H1 (cell line): ENCODE data around the gene AFF1. TPM values are rescaled to one million over a fixed set of nuclear protein-coding genes. Genes with fewer than 3 reads are reported as not detected.
A peak's percentile ranks its signal among the peaks of the same experiment; 100 is the strongest.

Experiments used
- CTCF ChIA-PET: fragments of 300-600 bp; sonication (Branson Sonifier 250); formaldehyde crosslinking; loops from one replicate; lab custom pipeline; 2021; ENCODE audit not compliant: partially characterized antibody; lab: Charles Lee
- POLR2A ChIA-PET: fragments of 300-600 bp; sonication (Branson Sonifier 250); formaldehyde crosslinking; loops from one replicate; lab custom pipeline; 2021; ENCODE audit warnings: inconsistent platforms; ENCODE audit not compliant: partially characterized antibody; lab: Charles Lee
- DNase-seq, 2 experiments: peaks; one replicate each; pipeline versions ENCODE4 v3.0.0 to v3.0.0-alpha.2; 2010 to 2022; ENCODE audit warnings: low spot score in 2 of 2, low read depth in 1 of 2, mixed read lengths in 1 of 2
- FAIRE-seq: peaks from 2 replicates; lab custom pipeline; 2011; peaks lifted over from hg19 to GRCh38; lab: Jason Lieb, UNC
- H2AFZ ChIP-seq: 2 replicates; pipeline ENCODE4 v1.8.1; 2012; ENCODE audit warnings: low read length, inconsistent platforms
- H2AK5ac ChIP-seq: 2 replicates; pipeline ENCODE4 v1.6.1; 2013; ENCODE audit warnings: low read depth, low read length
- H2BK120ac ChIP-seq: replicated peaks from 2 replicates; pipeline ENCODE3; 2013; ENCODE audit warnings: low read depth, low read length, inconsistent platforms
- H2BK12ac ChIP-seq: 2 replicates; pipeline ENCODE4 v1.6.1; 2013; ENCODE audit warnings: low read depth, low read length
- H2BK15ac ChIP-seq: 2 replicates; pipeline ENCODE4 v1.6.1; 2013; ENCODE audit warnings: low read length
- H2BK20ac ChIP-seq: 2 replicates; pipeline ENCODE4 v1.6.1; 2013; ENCODE audit warnings: low read length
- H2BK5ac ChIP-seq: 2 replicates; pipeline ENCODE4 v1.6.1; 2013; ENCODE audit warnings: low read depth, low read length
- H3K14ac ChIP-seq: 2 replicates; pipeline ENCODE4 v1.6.1; 2013; ENCODE audit warnings: inconsistent platforms; ENCODE audit not compliant: insufficient read length
- H3K18ac ChIP-seq: 2 replicates; pipeline ENCODE4 v1.6.1; 2013; ENCODE audit warnings: low read length; ENCODE audit errors: extremely low read depth
- H3K23ac ChIP-seq: 2 replicates; pipeline ENCODE4 v1.6.1; 2013; ENCODE audit warnings: inconsistent platforms; ENCODE audit not compliant: insufficient read length
- H3K23me2 ChIP-seq: 2 replicates; pipeline ENCODE4 v1.6.1; 2013; ENCODE audit warnings: low read depth, low read length
- H3K27ac ChIP-seq: 2 replicates; pipeline ENCODE4 v1.6.1; 2011; ENCODE audit warnings: low read depth, low read length, inconsistent platforms
- H3K27me3 ChIP-seq, 4 experiments: replicated peaks in 1 of 4; 1 replicate in 1 of 4; 2 replicates in 3 of 4; pipeline versions ENCODE4 v1.6.1 to v1.8.1; 2011 to 2013; ENCODE audit warnings: low read length in 3 of 4, mild to moderate bottlenecking in 3 of 4, inconsistent platforms in 2 of 4, mixed read lengths in 2 of 4, moderate library complexity in 1 of 4; ENCODE audit not compliant: control insufficient read depth in 3 of 4, insufficient read depth in 3 of 4; ENCODE audit errors: extremely low read depth in 1 of 4
- H3K36me3 ChIP-seq, 4 experiments: 2 replicates each; pipeline versions ENCODE4 v1.6.1 to v1.8.1; 2011 to 2013; ENCODE audit warnings: mild to moderate bottlenecking in 4 of 4, low read length in 3 of 4, moderate library complexity in 2 of 4, control low read depth in 1 of 4, inconsistent platforms in 1 of 4; ENCODE audit not compliant: insufficient read depth in 4 of 4, control insufficient read depth in 2 of 4
- H3K4ac ChIP-seq: replicated peaks from 2 replicates; pipeline ENCODE3; 2013; ENCODE audit warnings: low read length, low read depth, mixed read lengths, inconsistent platforms; ENCODE audit not compliant: insufficient read length
- H3K4me1 ChIP-seq, 4 experiments: replicated peaks in 1 of 4; 1 replicate in 1 of 4; 2 replicates in 3 of 4; pipeline versions ENCODE4 v1.6.1 to v1.8.1; 2011 to 2013; ENCODE audit warnings: low read length in 3 of 4, inconsistent platforms in 2 of 4, mixed read lengths in 1 of 4; ENCODE audit not compliant: insufficient read depth in 4 of 4, control insufficient read depth in 3 of 4
- H3K4me2 ChIP-seq, 2 experiments: 2 replicates each; pipeline versions ENCODE4 v1.6.1 to v1.8.1; 2011 to 2013; ENCODE audit warnings: low read depth in 2 of 2, low read length in 2 of 2, control low read depth in 1 of 2, inconsistent platforms in 1 of 2, mild to moderate bottlenecking in 1 of 2; ENCODE audit not compliant: insufficient read depth in 1 of 2
- H3K4me3 ChIP-seq, 4 experiments: fragments of 200-600, 300-600 bp in 1 of 4; sonication (generic), shearing (Covaris generic), sonication (Bioruptor Twin) in 1 of 4; 2 replicates each; pipeline versions ENCODE4 v1.5.1 to v1.8.1; 2011 to 2016; ENCODE audit warnings: low read length in 4 of 4, low read depth in 3 of 4, control low read depth in 2 of 4, inconsistent platforms in 2 of 4, mild to moderate bottlenecking in 2 of 4, mixed read lengths in 1 of 4, moderate library complexity in 1 of 4; ENCODE audit not compliant: insufficient read depth in 2 of 4; ENCODE audit errors: extremely low read depth in 1 of 4
- H3K56ac ChIP-seq: replicated peaks from 2 replicates; pipeline ENCODE3; 2013; ENCODE audit warnings: low read depth, mild to moderate bottlenecking, mixed read lengths, low read length, inconsistent platforms; ENCODE audit not compliant: insufficient read length
- H3K79me1 ChIP-seq: 2 replicates; pipeline ENCODE4 v1.6.1; 2013; ENCODE audit warnings: low read depth, low read length, control low read depth
- H3K79me2 ChIP-seq, 2 experiments: 2 replicates each; pipeline versions ENCODE4 v1.6.1 to v1.8.1; 2012 to 2013; ENCODE audit warnings: low read length in 2 of 2, mild to moderate bottlenecking in 2 of 2, inconsistent platforms in 1 of 2; ENCODE audit not compliant: insufficient read depth in 2 of 2, control insufficient read depth in 1 of 2
- H3K9ac ChIP-seq, 4 experiments: replicated peaks in 1 of 4; 1 replicate in 1 of 4; 2 replicates in 3 of 4; pipeline versions ENCODE4 v1.6.1 to v1.8.1; 2011 to 2013; ENCODE audit warnings: low read depth in 3 of 4, low read length in 3 of 4, control low read depth in 2 of 4, mild to moderate bottlenecking in 2 of 4, moderate library complexity in 2 of 4, inconsistent platforms in 1 of 4; ENCODE audit errors: extremely low read depth in 1 of 4
- H3K9me3 ChIP-seq, 2 experiments: 2 replicates each; pipeline versions ENCODE4 v1.6.1 to v1.8.1; 2012 to 2013; ENCODE audit warnings: mild to moderate bottlenecking in 2 of 2, moderate library complexity in 2 of 2, control low read depth in 1 of 2, inconsistent platforms in 1 of 2, low read depth in 1 of 2, low read length in 1 of 2, mixed read lengths in 1 of 2; ENCODE audit not compliant: insufficient read depth in 2 of 2
- H4K20me1 ChIP-seq, 2 experiments: replicated peaks in 1 of 2; 2 replicates each; pipeline versions ENCODE3 to v1.8.1; 2011 to 2013; ENCODE audit warnings: inconsistent platforms in 2 of 2, low read length in 2 of 2, mild to moderate bottlenecking in 1 of 2; ENCODE audit not compliant: insufficient read depth in 2 of 2, control insufficient read depth in 1 of 2
- H4K5ac ChIP-seq: 2 replicates; pipeline ENCODE4 v1.6.1; 2013; ENCODE audit warnings: low read length, low read depth, mixed read lengths, inconsistent platforms; ENCODE audit not compliant: insufficient read length
- H4K8ac ChIP-seq: 2 replicates; pipeline ENCODE4 v1.8.0; 2013; ENCODE audit warnings: mild to moderate bottlenecking, moderate library complexity, low read length, inconsistent platforms; ENCODE audit not compliant: insufficient read depth; ENCODE audit errors: extremely low read depth
- H4K91ac ChIP-seq: replicated peaks from 2 replicates; pipeline ENCODE3; 2013; ENCODE audit warnings: low read length, mixed read lengths, inconsistent platforms; ENCODE audit not compliant: insufficient read length
- BCL11A ChIP-seq, 2 experiments: IDR thresholded peaks; one replicate each; pipeline ENCODE4 v1.6.1; 2011; ENCODE audit warnings: low read depth in 2 of 2, low read length in 2 of 2, mild to moderate bottlenecking in 2 of 2
- BRCA1 ChIP-seq: IDR thresholded peaks from 2 replicates; pipeline ENCODE4 v1.6.1; 2012; ENCODE audit warnings: low read depth, low read length, improper control_type of control experiment
- EZH2 ChIP-seq: fragments of 200-600 bp; sonication (generic); IDR thresholded peaks from 2 replicates; pipeline ENCODE4 v1.7.1; 2012; ENCODE audit warnings: low read depth, mild to moderate bottlenecking, moderate library complexity, low read length, inconsistent platforms; ENCODE audit not compliant: severe bottlenecking
- FOSL1 ChIP-seq: IDR thresholded peaks from 2 replicates; pipeline ENCODE4 v1.6.1; 2011; ENCODE audit warnings: mild to moderate bottlenecking, low read depth, low read length, moderate library complexity; ENCODE audit not compliant: insufficient read depth
- GABPA ChIP-seq: IDR thresholded peaks from 2 replicates; pipeline ENCODE4 v1.6.1; 2011; ENCODE audit warnings: mild to moderate bottlenecking, low read length, moderate library complexity, borderline replicate concordance; ENCODE audit not compliant: insufficient read depth
- SIN3A ChIP-seq, 2 experiments: IDR thresholded peaks in 1 of 2; conservative IDR thresholded peaks in 1 of 2; 2 replicates each; pipeline ENCODE4 v1.6.1; 2011 to 2012; ENCODE audit warnings: low read length in 2 of 2, improper control_type of control experiment in 1 of 2, low read depth in 1 of 2, mild to moderate bottlenecking in 1 of 2
- SIRT6 ChIP-seq: IDR thresholded peaks from one replicate; pipeline ENCODE4 v1.7.1; 2012; ENCODE audit warnings: low read length, inconsistent platforms
- SIX5 ChIP-seq: IDR thresholded peaks from 2 replicates; pipeline ENCODE4 v1.6.1; 2011; ENCODE audit warnings: mild to moderate bottlenecking, low read depth, low read length
- SUZ12 ChIP-seq: fragments of 200-600 bp; sonication (generic); IDR thresholded peaks from 2 replicates; pipeline ENCODE4 v1.6.1; 2012; ENCODE audit warnings: mild to moderate bottlenecking, inconsistent platforms, low read length, moderate library complexity, mixed read lengths
- TEAD4 ChIP-seq: IDR thresholded peaks from 2 replicates; pipeline ENCODE4 v1.6.1; 2012; ENCODE audit warnings: low read depth, low read length, inconsistent platforms, mixed read lengths
- ZNF274 ChIP-seq: IDR thresholded peaks from 2 replicates; pipeline ENCODE4 v1.7.0; 2012; ENCODE audit warnings: low read length, borderline replicate concordance; ENCODE audit errors: extremely low read depth
- WGBS, 2 experiments: shearing (Covaris generic) in 1 of 2; methylation state at CpG; one replicate each; pipeline versions ENCODE4 v1.1.6 to v1.1.7; 2013 to 2015; ENCODE audit warnings: low lambda C conversion rate in 2 of 2, mixed read lengths in 2 of 2, inconsistent platforms in 1 of 2, low coverage in 1 of 2, missing lambda C conversion rate in 1 of 2; ENCODE audit not compliant: insufficient replicate concordance in 2 of 2, insufficient coverage in 1 of 2, insufficient read length in 1 of 2; ENCODE audit errors: extremely low coverage in 1 of 2, missing lambda C conversion rate in 1 of 2; 5-methylcytosine and 5-hydroxymethylcytosine counted together
- polyA plus RNA-seq, 7 experiments: library from polyadenylated mRNA; depleted of rRNA in 3 of 7; stranded (reverse) in 5 of 7; unstranded in 2 of 7; fragments of >200 nt in 5 of 7; fragments of 200-250 nt in 2 of 7; gene quantifications; 1 replicate in 5 of 7; 2 replicates in 1 of 7; 4 replicates in 1 of 7; pipeline versions ENCODE4 v1.2.1 to v1.2.3, GENCODE V29; 2011 to 2013; ENCODE audit warnings: missing spikeins in 2 of 7, mixed read lengths in 2 of 7
- total RNA-seq: library from RNA; stranded (reverse); fragmentation: NEBNext Ultra II Directional; extraction: Animal tissue kit (Norgen Biotek cat#: 25700); gene quantifications from 2 replicates; pipeline ENCODE4 v1.2.1, GENCODE V29; 2021

The AFF1 gene
- total and polyA plus RNA-seq, 2 of the 8 experiments (the other 6 are each of a cell fraction or from before 2014, with no cell fraction given), result 14.8 to 85.5 TPM

DNA sequence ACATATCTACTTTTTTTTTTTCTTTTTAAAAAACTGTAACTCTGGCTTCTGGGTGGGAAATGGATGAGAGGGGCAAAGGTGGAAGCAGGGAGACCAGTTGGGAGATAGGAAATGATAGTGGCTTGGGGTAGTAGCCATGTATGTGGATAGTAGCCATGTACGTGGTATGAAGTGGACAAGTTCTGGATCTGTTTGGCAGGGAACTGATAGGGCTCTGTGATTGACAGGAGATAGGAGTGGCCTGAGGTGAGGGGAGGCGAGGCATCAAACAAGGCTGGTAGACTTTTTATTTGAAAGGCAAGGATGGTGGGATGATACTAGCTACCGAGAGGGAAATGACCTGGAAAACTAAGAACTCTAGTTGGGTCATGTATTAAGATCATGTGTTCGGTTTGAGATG is 117.8 kb downstream of the AFF1 start:
- Histone ChIP-seq H3K27ac (no peak overlapping the region), H3K23me2 (no peaks in the 10 kb centered on the region), H3K23ac (no peak overlapping the region), H2BK5ac (0 out of 2 replicates have a peak overlapping the region, but pooled peaks have one; percentile 11), H2BK12ac (no peak overlapping the region), H3K4ac (no peak overlapping the region), H4K20me1 (peaks cover 0 to 2% of the 10 kb centered on the region in 2 experiments), H3K56ac (no peak overlapping the region), H3K14ac (no peak overlapping the region), H2AK5ac (no peak overlapping the region), H4K91ac (no peak overlapping the region), H2AFZ (no peak overlapping the region), H3K4me3 (no peak overlapping the region), H2BK120ac (no peak overlapping the region), H3K9me3 (no peaks in the 10 kb centered on the region), H3K4me1 (peaks cover 0 to 15% (median 10%) of the 10 kb centered on the region in 4 experiments; a peak in 5 of 7 replicates), H4K8ac (no peak overlapping the region), H3K9ac (no peak overlapping the region), H3K36me3 (peaks cover 0 to 20% (median 0%) of the 10 kb centered on the region in 4 experiments; a peak in 3 of 8 replicates), H2BK20ac (no peak overlapping the region), H2BK15ac (no peak overlapping the region), H3K27me3 (no peaks in the 10 kb centered on the region), H3K4me2 (no peak overlapping the region), H3K18ac (no peak overlapping the region), H3K79me2 (peaks cover 0 to 82% of the 10 kb centered on the region in 2 experiments; a peak in 3 of 4 replicates), H4K5ac (no peak overlapping the region), H3K79me1 (peaks cover 9% of the 10 kb centered on the region; the same call in 1 of the 2 replicates)
- TF ChIP-seq BRCA1, result no peak
- TF ChIP-seq EZH2, result no peak
- TF ChIP-seq ZNF274, result no peak
- TF ChIP-seq SIN3A (conservative IDR thresholded peaks at IDR 0.05 in 1 of 2, IDR thresholded peaks at IDR 0.05 in 1 of 2; ENCODE audit: low read depth in 1 of 2, low read length in 2 of 2), result no peak
- TF ChIP-seq BCL11A (IDR thresholded peaks at IDR 0.05; ENCODE audit: low read depth in 2 of 2, low read length in 2 of 2), result no peak
- no peak for TF ChIP-seq SUZ12
- TF ChIP-seq FOSL1, result no peak
- TF ChIP-seq SIX5, result no peak
- no peak for TF ChIP-seq GABPA
- TF ChIP-seq SIRT6, result no peak
- no peak for TF ChIP-seq TEAD4
- FAIRE-seq (no peak), DNase-seq (no peak)
- POLR2A ChIA-PET, result interaction anchor here (0.6 to 2.9 kb wide), 3 partner anchors 46 to 132 kb away, joined by 4 to 6 read pairs (median 4); no protein-coding TSS in a partner anchor
- CTCF ChIA-PET, result interaction anchor here (0.9 to 1.5 kb wide), 4 partner anchors 17 to 130 kb away, joined by 3 to 4 read pairs (median 4); no protein-coding TSS in a partner anchor
- WGBS, 2 experiments, result 92% methylated on average over 4 of the region's 4 CpGs; no CpG with 5 or more reads in 1 of the 2 experiments
